H9 (cell line): Measurements from ENCODE around the gene SHC4. TPM values are rescaled to one million over a fixed set of nuclear protein-coding genes. Genes with fewer than 3 reads are reported as not detected.

Source experiments
- DNase-seq: peaks from one replicate; pipeline ENCODE4 v3.0.0-alpha.2; 2017
- H2AFZ ChIP-seq: one replicate; pipeline ENCODE4 v1.6.1; 2013; ENCODE audit warnings: mild to moderate bottlenecking, low read length, control low read depth, moderate library complexity
- H2AK5ac ChIP-seq: 2 replicates; pipeline ENCODE4 v1.6.1; 2013; ENCODE audit warnings: low read length, control low read depth, mixed read lengths; ENCODE audit not compliant: insufficient read length
- H2BK120ac ChIP-seq: one replicate; pipeline ENCODE4 v1.6.1; 2013; ENCODE audit warnings: low read depth, mild to moderate bottlenecking, low read length, control low read depth, inconsistent platforms; ENCODE audit not compliant: poor library complexity, severe bottlenecking
- H2BK12ac ChIP-seq: 2 replicates; pipeline ENCODE4 v1.6.1; 2013; ENCODE audit warnings: low read length, control low read depth, mixed read lengths, low read depth; ENCODE audit not compliant: insufficient read length
- H2BK15ac ChIP-seq: 2 replicates; pipeline ENCODE4 v1.6.1; 2013; ENCODE audit warnings: low read depth, low read length, control low read depth
- H2BK20ac ChIP-seq: one replicate; pipeline ENCODE4 v1.6.1; 2013; ENCODE audit warnings: low read depth, mild to moderate bottlenecking, low read length, control low read depth, inconsistent platforms; ENCODE audit not compliant: poor library complexity, severe bottlenecking
- H2BK5ac ChIP-seq: 2 replicates; pipeline ENCODE4 v1.6.1; 2013; ENCODE audit warnings: low read length, control low read depth, mixed read lengths; ENCODE audit not compliant: insufficient read length
- H3K14ac ChIP-seq: 2 replicates; pipeline ENCODE4 v1.6.1; 2013; ENCODE audit warnings: low read length, control low read depth; ENCODE audit not compliant: insufficient read depth
- H3K18ac ChIP-seq: 2 replicates; pipeline ENCODE4 v1.6.1; 2013; ENCODE audit warnings: low read depth, mild to moderate bottlenecking, mixed read lengths, low read length, control low read depth; ENCODE audit not compliant: insufficient read length
- H3K23ac ChIP-seq: 2 replicates; pipeline ENCODE4 v1.6.1; 2013; ENCODE audit warnings: low read length, control low read depth, mixed read lengths, low read depth; ENCODE audit not compliant: insufficient read length
- H3K23me2 ChIP-seq: 2 replicates; pipeline ENCODE4 v1.6.1; 2013; ENCODE audit warnings: low read depth, mild to moderate bottlenecking, mixed read lengths, low read length, control low read depth; ENCODE audit not compliant: insufficient read length, poor library complexity, severe bottlenecking
- H3K27ac ChIP-seq: 2 replicates; pipeline ENCODE4 v1.5.1; 2013; ENCODE audit warnings: low read length, control low read depth, mixed read lengths, low read depth; ENCODE audit not compliant: insufficient read length
- H3K27me3 ChIP-seq: 2 replicates; pipeline ENCODE4 v1.6.1; 2013; ENCODE audit warnings: low read length, control low read depth, inconsistent platforms; ENCODE audit not compliant: insufficient read depth
- H3K4ac ChIP-seq: 2 replicates; pipeline ENCODE4 v1.6.1; 2013; ENCODE audit warnings: low read depth, mild to moderate bottlenecking, control low read depth, inconsistent platforms, low read length, moderate library complexity
- H3K4me1 ChIP-seq: 2 replicates; pipeline ENCODE4 v1.6.1; 2013; ENCODE audit warnings: low read length, control low read depth, inconsistent platforms; ENCODE audit not compliant: insufficient read depth
- H3K4me2 ChIP-seq: 2 replicates; pipeline ENCODE4 v1.6.1; 2013; ENCODE audit warnings: low read length, control low read depth, mixed read lengths; ENCODE audit not compliant: insufficient read length, insufficient read depth
- H3K56ac ChIP-seq: 2 replicates; pipeline ENCODE4 v1.6.1; 2013; ENCODE audit warnings: low read depth, mild to moderate bottlenecking, mixed read lengths, low read length, control low read depth; ENCODE audit not compliant: insufficient read length
- H3K79me1 ChIP-seq: 2 replicates; pipeline ENCODE4 v1.6.1; 2013; ENCODE audit warnings: low read depth, mild to moderate bottlenecking, moderate library complexity, low read length, control low read depth, inconsistent platforms; ENCODE audit not compliant: insufficient read depth, poor library complexity, severe bottlenecking
- H3K79me2 ChIP-seq: 2 replicates; pipeline ENCODE4 v1.6.1; 2013; ENCODE audit warnings: low read length, control low read depth, inconsistent platforms; ENCODE audit not compliant: insufficient read depth
- H3K9ac ChIP-seq: 2 replicates; pipeline ENCODE4 v1.6.1; 2013; ENCODE audit warnings: low read length, control low read depth, mixed read lengths; ENCODE audit not compliant: insufficient read length; ENCODE audit errors: extremely low read depth
- H3K9me3 ChIP-seq: one replicate; pipeline ENCODE4 v1.6.1; 2013; ENCODE audit warnings: low read depth, low read length, inconsistent platforms; ENCODE audit not compliant: control insufficient read depth
- H3T11ph ChIP-seq: one replicate; pipeline ENCODE4 v1.6.1; 2013; ENCODE audit warnings: mild to moderate bottlenecking, low read length, control low read depth, inconsistent platforms
- H4K20me1 ChIP-seq: one replicate; pipeline ENCODE4 v1.6.1; 2013; ENCODE audit not compliant: control insufficient read depth, insufficient read length, insufficient read depth
- H4K5ac ChIP-seq: 2 replicates; pipeline ENCODE4 v1.6.1; 2013; ENCODE audit warnings: low read depth, mild to moderate bottlenecking, mixed read lengths, low read length, control low read depth; ENCODE audit not compliant: insufficient read length
- H4K8ac ChIP-seq: replicated peaks from 2 replicates; pipeline ENCODE4 v1.6.1; 2013; ENCODE audit warnings: low read length, control low read depth, mixed read lengths, low read depth; ENCODE audit not compliant: insufficient read length
- H4K91ac ChIP-seq: 2 replicates; pipeline ENCODE4 v1.6.1; 2013; ENCODE audit warnings: low read depth, mild to moderate bottlenecking, moderate library complexity, mixed read lengths, low read length, control low read depth; ENCODE audit not compliant: insufficient read length
- H3K27ac Mint-ChIP-seq, 3 experiments: 2 replicates in 2 of 3; 3 replicates in 1 of 3; pipeline ENCODE4 v1.8.0; 2020 to 2021; ENCODE audit warnings: mixed read lengths in 3 of 3, mild to moderate bottlenecking in 1 of 3, moderate library complexity in 1 of 3
- H3K27me3 Mint-ChIP-seq: 2 replicates; pipeline ENCODE4 v1.8.0; 2021; ENCODE audit warnings: low read depth, mild to moderate bottlenecking, moderate library complexity, mixed read lengths
- H3K36me3 Mint-ChIP-seq, 3 experiments: 2 replicates in 2 of 3; 3 replicates in 1 of 3; pipeline ENCODE4 v1.8.0; 2020 to 2021; ENCODE audit warnings: low read depth in 3 of 3, mixed read lengths in 3 of 3; ENCODE audit not compliant: insufficient read depth in 1 of 3
- H3K4me1 Mint-ChIP-seq, 2 experiments: 2 replicates each; pipeline ENCODE4 v1.8.0; 2020; ENCODE audit warnings: mixed read lengths in 2 of 2
- H3K4me3 Mint-ChIP-seq, 2 experiments: 2 replicates in 1 of 2; 3 replicates in 1 of 2; pipeline ENCODE4 v1.8.0; 2020 to 2021; ENCODE audit warnings: mild to moderate bottlenecking in 2 of 2, mixed read lengths in 2 of 2, moderate library complexity in 1 of 2
- H3K9me3 Mint-ChIP-seq, 2 experiments: 2 replicates in 1 of 2; 3 replicates in 1 of 2; pipeline ENCODE4 v1.8.0; 2020; ENCODE audit warnings: mild to moderate bottlenecking in 2 of 2, mixed read lengths in 2 of 2, moderate library complexity in 1 of 2
- WGBS: extraction: QIAGEN DNeasy Blood & Tissue Kit; methylation state at CpG from one replicate; pipeline ENCODE4 v1.1.7; 2013; ENCODE audit warnings: missing lambda C conversion rate, low lambda C conversion rate, mixed read lengths; ENCODE audit not compliant: insufficient read length; ENCODE audit errors: extremely low coverage; 5-methylcytosine and 5-hydroxymethylcytosine counted together
- total RNA-seq: library from RNA; stranded (reverse); gene quantifications from 2 replicates; pipeline ENCODE4 v1.2.1, GENCODE V29; 2021
- TF ChIP-seq, protein P1 (sequence below): fragments of 200-600 bp; sonication (generic); conservative IDR thresholded peaks from 3 replicates; pipeline ENCODE4 v1.8.0; 2021; ENCODE audit warnings: antibody characterized with exemption, mild to moderate bottlenecking

The SHC4 gene
- total RNA-seq, 1 experiment from 2014 or later = 0.26 TPM

DNA sequence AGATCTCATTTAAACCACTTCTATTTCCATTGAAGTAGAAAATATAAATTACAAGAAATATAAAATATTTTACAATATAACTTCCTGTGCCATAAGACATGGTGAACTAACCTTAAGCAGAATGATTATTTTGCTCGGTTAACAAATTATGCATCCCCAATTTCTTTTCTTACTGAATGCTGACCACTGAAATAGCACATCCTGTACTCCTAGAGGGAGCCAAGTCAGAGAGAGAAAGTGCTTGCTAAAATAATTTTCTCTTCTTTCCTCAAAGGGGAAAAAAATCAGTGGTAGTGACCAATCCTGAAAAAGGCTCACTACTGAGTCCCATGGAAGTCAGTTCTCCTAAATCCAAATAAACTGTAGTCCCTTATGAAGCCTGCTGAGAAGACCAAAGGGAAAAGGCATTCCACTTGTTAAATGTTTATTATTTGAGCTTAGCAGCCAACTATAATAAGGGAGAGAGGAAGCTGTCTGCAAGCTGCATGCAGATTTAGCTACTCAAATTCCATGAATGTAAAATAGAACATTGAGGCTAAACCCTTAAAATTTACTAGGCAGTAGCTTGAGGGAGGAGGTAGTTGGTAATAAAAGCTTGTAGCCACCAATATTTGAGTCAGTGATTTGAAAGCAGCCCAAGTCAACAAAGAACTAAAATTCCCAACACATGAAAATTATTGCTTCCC, 185.9 kb downstream of the SHC4 start:
- Histone ChIP-seq H3T11ph (no peak overlapping the region), H3K23ac (no peak overlapping the region), H3K9ac (no peak overlapping the region), H3K27ac (no peak overlapping the region), H4K8ac (no peak overlapping the region), H3K27me3 (no peaks in the 10 kb centered on the region), H2AK5ac (no peak overlapping the region), H3K18ac (no peak overlapping the region), H2BK12ac (no peak overlapping the region), H3K4me1 (no peaks in the 10 kb centered on the region), H3K4me2 (no peak overlapping the region), H2BK5ac (no peak overlapping the region), H3K79me2 (no peaks in the 10 kb centered on the region), H2BK15ac (no peak overlapping the region), H4K20me1 (no peaks in the 10 kb centered on the region), H3K9me3 (no peaks in the 10 kb centered on the region), H2BK20ac (no peak overlapping the region), H4K5ac (no peak overlapping the region), H2AFZ (no peak overlapping the region), H2BK120ac (no peak overlapping the region), H3K14ac (no peak overlapping the region), H3K79me1 (no peaks in the 10 kb centered on the region), H4K91ac (no peak overlapping the region), H3K56ac (no peak overlapping the region), H3K23me2 (no peaks in the 10 kb centered on the region), H3K4ac (no peak overlapping the region)
- H3K4me3 Mint-ChIP-seq = no peak overlapping the region
- H3K27me3 Mint-ChIP-seq = no peaks in the 10 kb centered on the region
- H3K27ac Mint-ChIP-seq = no peak overlapping the region; a peak in 2 of 7 replicates
- H3K9me3 Mint-ChIP-seq = no peaks in the 10 kb centered on the region
- peaks cover 4 to 18% (median 8%) of the 10 kb centered on the region in 3 experiments; a peak in 5 of 7 replicates for H3K36me3 Mint-ChIP-seq
- no peak for DNase-seq
- no CpG with 5 or more reads among the region's 1 CpG for WGBS
- TF ChIP-seq, protein P1, sequence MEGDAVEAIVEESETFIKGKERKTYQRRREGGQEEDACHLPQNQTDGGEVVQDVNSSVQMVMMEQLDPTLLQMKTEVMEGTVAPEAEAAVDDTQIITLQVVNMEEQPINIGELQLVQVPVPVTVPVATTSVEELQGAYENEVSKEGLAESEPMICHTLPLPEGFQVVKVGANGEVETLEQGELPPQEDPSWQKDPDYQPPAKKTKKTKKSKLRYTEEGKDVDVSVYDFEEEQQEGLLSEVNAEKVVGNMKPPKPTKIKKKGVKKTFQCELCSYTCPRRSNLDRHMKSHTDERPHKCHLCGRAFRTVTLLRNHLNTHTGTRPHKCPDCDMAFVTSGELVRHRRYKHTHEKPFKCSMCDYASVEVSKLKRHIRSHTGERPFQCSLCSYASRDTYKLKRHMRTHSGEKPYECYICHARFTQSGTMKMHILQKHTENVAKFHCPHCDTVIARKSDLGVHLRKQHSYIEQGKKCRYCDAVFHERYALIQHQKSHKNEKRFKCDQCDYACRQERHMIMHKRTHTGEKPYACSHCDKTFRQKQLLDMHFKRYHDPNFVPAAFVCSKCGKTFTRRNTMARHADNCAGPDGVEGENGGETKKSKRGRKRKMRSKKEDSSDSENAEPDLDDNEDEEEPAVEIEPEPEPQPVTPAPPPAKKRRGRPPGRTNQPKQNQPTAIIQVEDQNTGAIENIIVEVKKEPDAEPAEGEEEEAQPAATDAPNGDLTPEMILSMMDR = no peak
- no peaks in the 10 kb centered on the region for H3K4me1 Mint-ChIP-seq
